IMR-90 (cell line): ENCODE results near the gene HGD. TPM values are rescaled to one million over a fixed set of nuclear protein-coding genes. Genes with fewer than 3 reads are reported as not detected.

Experiments used
- ATAC-seq: fragments of 200-7000 bp; cut with Tn5 transposase; 2 replicates; pipeline ENCODE4 v1.9.1; 2020; ENCODE audit warnings: low read depth, mild to moderate bottlenecking, moderate library complexity
- BruUV-seq: library from RNA; stranded (reverse); fragments of 400-500 nt; replicated peaks from 2 replicates; lab custom pipeline; 2021; lab: Mats Ljungman, UMichigan
- CTCF ChIA-PET: fragments of 300-600 bp; formaldehyde crosslinking; extraction: SDS; loops from one replicate; lab custom pipeline; 2021; ENCODE audit warnings: antibody characterized with exemption; lab: Yijun Ruan, JAX
- POLR2A ChIA-PET: fragments of 300-600 bp; sonication (Branson Sonifier 250); formaldehyde crosslinking; loops from one replicate; lab custom pipeline; 2022; ENCODE audit warnings: antibody characterized with exemption; ENCODE audit not compliant: unreplicated experiment; lab: Charles Lee
- DNase-seq: peaks from one replicate; pipeline ENCODE4 v3.0.0; 2013
- H2AFZ ChIP-seq: replicated peaks from 2 replicates; pipeline ENCODE3; 2013; ENCODE audit warnings: low read length, mild to moderate bottlenecking; ENCODE audit not compliant: poor library complexity
- H2AK5ac ChIP-seq: 2 replicates; pipeline ENCODE4 v1.6.1; 2013; ENCODE audit warnings: low read depth, low read length, inconsistent platforms
- H2AK9ac ChIP-seq: replicated peaks from 2 replicates; pipeline ENCODE3; 2013; ENCODE audit warnings: mild to moderate bottlenecking, low read depth, low read length, moderate library complexity; ENCODE audit not compliant: poor library complexity
- H2BK120ac ChIP-seq: 2 replicates; pipeline ENCODE4 v1.6.1; 2013; ENCODE audit warnings: low read depth, low read length, inconsistent platforms
- H2BK15ac ChIP-seq: 3 replicates; pipeline ENCODE4 v1.6.1; 2013; ENCODE audit warnings: low read depth, low read length, inconsistent platforms
- H2BK20ac ChIP-seq: 2 replicates; pipeline ENCODE4 v1.6.1; 2013; ENCODE audit warnings: low read depth, mild to moderate bottlenecking, inconsistent platforms, low read length, moderate library complexity
- H2BK5ac ChIP-seq: 2 replicates; pipeline ENCODE4 v1.6.1; 2013; ENCODE audit warnings: mild to moderate bottlenecking, low read depth, low read length, inconsistent platforms; ENCODE audit not compliant: poor library complexity, severe bottlenecking
- H3K14ac ChIP-seq: replicated peaks from 2 replicates; pipeline ENCODE4 v1.6.1; 2013; ENCODE audit warnings: low read depth, low read length, inconsistent platforms
- H3K18ac ChIP-seq: 2 replicates; pipeline ENCODE4 v1.6.1; 2013; ENCODE audit warnings: low read depth, low read length, control low read depth
- H3K23ac ChIP-seq: 2 replicates; pipeline ENCODE4 v1.6.1; 2013; ENCODE audit warnings: low read depth, low read length, inconsistent platforms
- H3K27ac ChIP-seq: 2 replicates; pipeline ENCODE4 v1.5.1; 2013; ENCODE audit warnings: mild to moderate bottlenecking, control low read depth, low read length; ENCODE audit not compliant: insufficient read depth
- H3K27me3 ChIP-seq: 2 replicates; pipeline ENCODE4 v1.6.1; 2013; ENCODE audit warnings: low read length; ENCODE audit not compliant: control insufficient read depth, insufficient read depth
- H3K36me3 ChIP-seq: 2 replicates; pipeline ENCODE4 v1.6.1; 2013; ENCODE audit warnings: low read length, mixed read lengths; ENCODE audit not compliant: control insufficient read depth, insufficient read depth
- H3K4ac ChIP-seq: 2 replicates; pipeline ENCODE4 v1.6.1; 2013; ENCODE audit warnings: low read depth, low read length, inconsistent platforms
- H3K4me1 ChIP-seq: 2 replicates; pipeline ENCODE4 v1.6.1; 2013; ENCODE audit warnings: low read length, mixed read lengths; ENCODE audit not compliant: control insufficient read depth, insufficient read depth
- H3K4me2 ChIP-seq: 2 replicates; pipeline ENCODE4 v1.6.1; 2013; ENCODE audit warnings: low read depth, mild to moderate bottlenecking, control low read depth, low read length, moderate library complexity
- H3K4me3 ChIP-seq: 2 replicates; pipeline ENCODE4 v1.5.1; 2013; ENCODE audit warnings: low read depth, mild to moderate bottlenecking, control low read depth, low read length, moderate library complexity; ENCODE audit not compliant: insufficient read depth
- H3K56ac ChIP-seq: 2 replicates; pipeline ENCODE4 v1.6.1; 2013; ENCODE audit warnings: low read length, inconsistent platforms; ENCODE audit not compliant: insufficient read depth; ENCODE audit errors: extremely low read depth
- H3K79me1 ChIP-seq, 2 experiments: 2 replicates each; pipeline ENCODE4 v1.6.1; 2013; ENCODE audit warnings: low read length in 2 of 2, inconsistent platforms in 1 of 2, low read depth in 1 of 2
- H3K9ac ChIP-seq: 2 replicates; pipeline ENCODE4 v1.6.1; 2013; ENCODE audit warnings: low read depth, low read length, control low read depth
- H3K9me1 ChIP-seq: 2 replicates; pipeline ENCODE4 v1.6.1; 2013; ENCODE audit warnings: low read length, inconsistent platforms; ENCODE audit not compliant: insufficient read depth
- H3K9me3 ChIP-seq: 2 replicates; pipeline ENCODE4 v1.6.1; 2013; ENCODE audit warnings: low read length; ENCODE audit not compliant: control insufficient read depth, insufficient read depth
- H4K20me1 ChIP-seq: 2 replicates; pipeline ENCODE4 v1.6.1; 2013; ENCODE audit warnings: low read length, inconsistent platforms; ENCODE audit not compliant: insufficient read depth
- H4K5ac ChIP-seq: 2 replicates; pipeline ENCODE4 v1.6.1; 2013; ENCODE audit warnings: mild to moderate bottlenecking, low read depth, low read length, control low read depth
- H4K8ac ChIP-seq, 2 experiments: 2 replicates each; pipeline ENCODE4 v1.6.1; 2013; ENCODE audit warnings: low read depth in 2 of 2, low read length in 2 of 2, control low read depth in 1 of 2, inconsistent platforms in 1 of 2
- H4K91ac ChIP-seq: 2 replicates; pipeline ENCODE4 v1.6.1; 2013; ENCODE audit warnings: low read depth, low read length, inconsistent platforms; ENCODE audit not compliant: insufficient read depth
- BHLHE40 ChIP-seq: fragments of 150-350 bp; IDR thresholded peaks from 2 replicates; pipeline ENCODE4 v1.6.1; 2016; ENCODE audit warnings: mild to moderate bottlenecking, low read depth, low read length
- CHD1 ChIP-seq: IDR thresholded peaks from 2 replicates; pipeline ENCODE4 v1.6.1; 2012; ENCODE audit warnings: low read depth, low read length, improper control_type of control experiment
- MAFK ChIP-seq: IDR thresholded peaks from 2 replicates; pipeline ENCODE4 v1.6.1; 2012; ENCODE audit warnings: low read depth, low read length, improper control_type of control experiment
- MAZ ChIP-seq: IDR thresholded peaks from 2 replicates; pipeline ENCODE4 v1.6.1; 2012; ENCODE audit warnings: low read depth, mild to moderate bottlenecking, low read length, improper control_type of control experiment, moderate library complexity, borderline replicate concordance
- MXI1 ChIP-seq: IDR thresholded peaks from 2 replicates; pipeline ENCODE4 v1.6.1; 2012; ENCODE audit warnings: low read depth, mild to moderate bottlenecking, low read length, moderate library complexity, borderline replicate concordance
- WGBS, 2 experiments: methylation state at CpG; one replicate each; pipeline versions ENCODE4 v1.1.5 to v1.1.7; 2013; ENCODE audit warnings: missing lambda C conversion rate in 2 of 2; ENCODE audit not compliant: insufficient read length in 1 of 2; ENCODE audit errors: extremely low coverage in 2 of 2; 5-methylcytosine and 5-hydroxymethylcytosine counted together
- dilution Hi-C: fragments of 300-500 bp; cut with HindIII; formaldehyde crosslinking; loops from one replicate; pipeline ENCODE4 v1.14.3; 2018; ENCODE audit warnings: low sequenced_read_pairs; ENCODE audit not compliant: unreplicated experiment
- in situ Hi-C: fragments of 300-500 bp; cut with MboI; formaldehyde crosslinking; loops from 3 replicates; pipeline ENCODE4 v1.14.3; 2019; ENCODE audit warnings: low sequenced_read_pairs, inconsistent platforms, mixed read lengths
- intact Hi-C: fragments of 100-400 bp; cut with micrococcal nuclease; formaldehyde crosslinking; loops from 2 replicates; pipeline ENCODE4 v1.10.0; 2022
- polyA plus RNA-seq, 3 experiments: library from polyadenylated mRNA; depleted of rRNA; stranded (reverse); fragments of >200 nt; gene quantifications; 2 replicates each; pipeline ENCODE4 v1.2.3, GENCODE V29; 2012; ENCODE audit warnings: low replicate concordance in 1 of 3
- total RNA-seq: library from RNA; depleted of rRNA; stranded (reverse); fragments of >200 nt; gene quantifications from 2 replicates; pipeline ENCODE4 v1.2.3, GENCODE V29; 2012
- TF ChIP-seq, protein P1 (sequence below): conservative IDR thresholded peaks from 2 replicates; pipeline ENCODE4 v1.5.1; 2012; ENCODE audit warnings: mild to moderate bottlenecking, low read depth, low read length, improper control_type of control experiment
- TF ChIP-seq, protein P2 (sequence below): fragments of 150-350 bp; IDR thresholded peaks from 2 replicates; pipeline ENCODE4 v1.6.1; 2017; ENCODE audit warnings: mild to moderate bottlenecking, antibody characterized with exemption, low read length, low read depth

The HGD gene
- total and polyA plus RNA-seq, 2 of the 4 experiments (the other 2 are of a cell fraction), result 0.14 TPM; not detected in 1

DNA sequence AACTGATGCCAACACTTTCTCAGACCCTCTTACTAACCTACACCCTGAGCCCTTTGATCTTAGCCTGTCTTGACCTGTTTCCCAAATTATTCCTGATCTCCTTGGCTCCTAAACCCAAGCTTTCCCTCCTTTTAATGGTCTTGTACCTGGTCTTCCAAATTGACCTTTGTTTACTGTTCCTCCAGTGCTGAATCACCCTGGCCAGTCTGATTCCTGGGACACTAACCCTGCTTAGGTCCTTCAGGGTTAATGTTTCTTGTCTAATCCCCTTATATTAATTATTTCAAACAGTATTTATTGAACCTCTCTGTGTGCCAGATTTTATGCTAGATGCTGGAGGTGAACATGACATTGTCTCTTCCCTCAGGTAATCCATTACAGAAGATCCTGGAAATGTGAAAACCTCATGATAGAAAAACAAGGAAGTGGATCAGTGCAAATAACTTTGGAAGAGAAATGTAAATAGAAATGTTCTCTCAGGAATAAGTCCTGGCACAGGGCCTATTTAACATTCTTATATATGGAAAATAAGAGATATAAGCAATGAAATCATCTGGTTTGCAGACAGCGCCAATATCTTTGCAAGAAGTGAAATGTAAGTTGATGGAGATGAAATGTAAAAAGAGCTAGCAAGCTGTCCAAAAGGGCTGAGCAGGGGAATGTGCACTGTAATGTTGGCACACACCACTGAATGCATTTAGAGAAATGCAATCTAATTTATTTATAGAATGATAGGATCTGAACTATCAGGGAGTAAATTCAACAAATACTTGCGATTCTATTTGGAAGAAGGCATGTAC lies 20.7 kb downstream of the HGD start:
- DNase-seq (peak; percentile 51), ATAC-seq (peak; percentile 75)
- Histone ChIP-seq H3K4me2 (no peak overlapping the region), H2AK9ac (no peak overlapping the region), H3K27me3 (0 out of 2 replicates have a peak, but pooled peaks cover 2% of the 10 kb centered on the region), H2BK120ac (no peak overlapping the region), H2BK15ac (no peak overlapping the region), H3K14ac (no peak overlapping the region), H4K8ac (no peak overlapping the region), H3K9me1 (no peaks in the 10 kb centered on the region), H3K79me1 (no peaks in the 10 kb centered on the region), H3K9me3 (no peaks in the 10 kb centered on the region), H2AFZ (no peak overlapping the region), H3K56ac (no peak overlapping the region), H3K9ac (no peak overlapping the region), H3K18ac (peak overlapping the region; percentile 85; the same call in 1 of the 2 replicates), H3K23ac (no peak overlapping the region), H3K4me3 (no peak overlapping the region), H2AK5ac (no peak overlapping the region), H3K36me3 (no peaks in the 10 kb centered on the region), H3K4ac (no peak overlapping the region), H3K27ac (no peak overlapping the region), H3K4me1 (peaks cover 3% of the 10 kb centered on the region; the same call in 1 of the 2 replicates), H2BK5ac (no peak overlapping the region), H4K20me1 (no peaks in the 10 kb centered on the region), H2BK20ac (no peak overlapping the region), H4K91ac (no peak overlapping the region), H4K5ac (peak overlapping the region; percentile 85; the same call in 1 of the 2 replicates)
- POLR2A ChIA-PET, result interaction anchor here (0.6 kb wide), 1 partner anchor 191 kb away, joined by 3 read pairs; no protein-coding TSS in a partner anchor
- no TSS peak for BruUV-seq
- intact Hi-C loops, result no loop called here
- dilution Hi-C loops, result no loop called here
- no CpG with 5 or more reads among the region's 2 CpGs for WGBS, 2 experiments
- in situ Hi-C loops, result no loop called here
- CTCF ChIA-PET, result no interaction called here
- TF ChIP-seq MAZ, result no peak
- TF ChIP-seq MXI1, result no peak
- TF ChIP-seq, protein P1, sequence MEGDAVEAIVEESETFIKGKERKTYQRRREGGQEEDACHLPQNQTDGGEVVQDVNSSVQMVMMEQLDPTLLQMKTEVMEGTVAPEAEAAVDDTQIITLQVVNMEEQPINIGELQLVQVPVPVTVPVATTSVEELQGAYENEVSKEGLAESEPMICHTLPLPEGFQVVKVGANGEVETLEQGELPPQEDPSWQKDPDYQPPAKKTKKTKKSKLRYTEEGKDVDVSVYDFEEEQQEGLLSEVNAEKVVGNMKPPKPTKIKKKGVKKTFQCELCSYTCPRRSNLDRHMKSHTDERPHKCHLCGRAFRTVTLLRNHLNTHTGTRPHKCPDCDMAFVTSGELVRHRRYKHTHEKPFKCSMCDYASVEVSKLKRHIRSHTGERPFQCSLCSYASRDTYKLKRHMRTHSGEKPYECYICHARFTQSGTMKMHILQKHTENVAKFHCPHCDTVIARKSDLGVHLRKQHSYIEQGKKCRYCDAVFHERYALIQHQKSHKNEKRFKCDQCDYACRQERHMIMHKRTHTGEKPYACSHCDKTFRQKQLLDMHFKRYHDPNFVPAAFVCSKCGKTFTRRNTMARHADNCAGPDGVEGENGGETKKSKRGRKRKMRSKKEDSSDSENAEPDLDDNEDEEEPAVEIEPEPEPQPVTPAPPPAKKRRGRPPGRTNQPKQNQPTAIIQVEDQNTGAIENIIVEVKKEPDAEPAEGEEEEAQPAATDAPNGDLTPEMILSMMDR, result no peak
- no peak for TF ChIP-seq MAFK
- TF ChIP-seq BHLHE40, result no peak
- TF ChIP-seq, protein P2, sequence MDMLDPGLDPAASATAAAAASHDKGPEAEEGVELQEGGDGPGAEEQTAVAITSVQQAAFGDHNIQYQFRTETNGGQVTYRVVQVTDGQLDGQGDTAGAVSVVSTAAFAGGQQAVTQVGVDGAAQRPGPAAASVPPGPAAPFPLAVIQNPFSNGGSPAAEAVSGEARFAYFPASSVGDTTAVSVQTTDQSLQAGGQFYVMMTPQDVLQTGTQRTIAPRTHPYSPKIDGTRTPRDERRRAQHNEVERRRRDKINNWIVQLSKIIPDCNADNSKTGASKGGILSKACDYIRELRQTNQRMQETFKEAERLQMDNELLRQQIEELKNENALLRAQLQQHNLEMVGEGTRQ, result no peak
- TF ChIP-seq CHD1, result no peak
